CD4-positive, alpha-beta T cell (primary cell): ENCODE measurements around the gene TMEM41A. TPM values are rescaled to one million over a fixed set of nuclear protein-coding genes. Genes with fewer than 3 reads are reported as not detected.

Experiments
- ATAC-seq: fragments of 200-7000 bp; cut with Tn5 transposase; one replicate; pipeline ENCODE4 v1.10.0; 2022; ENCODE audit warnings: mild to moderate bottlenecking; ENCODE audit not compliant: poor library complexity
- CTCF ChIA-PET: fragments of 350-600 bp; sonication (Branson Sonifier 250); formaldehyde crosslinking; loops from one replicate; lab custom pipeline; 2021; ENCODE audit warnings: antibody characterized with exemption, inconsistent platforms; lab: Charles Lee
- POLR2A ChIA-PET: fragments of 350-600 bp; sonication (Branson Sonifier 250); formaldehyde crosslinking; loops from one replicate; lab custom pipeline; 2021; ENCODE audit warnings: antibody characterized with exemption, inconsistent platforms; lab: Charles Lee
- DNase-seq, 14 experiments: peaks; one replicate each; pipeline ENCODE4 v3.0.0-alpha.2; 2013 to 2020; ENCODE audit warnings: mixed read lengths in 2 of 14
- H3K27ac ChIP-seq, 2 donors: one replicate each; pipeline versions ENCODE4 v1.5.1 to v1.7.0; 2013; ENCODE audit warnings: low read length in 2 of 2, low read depth in 1 of 2, mild to moderate bottlenecking in 1 of 2
- H3K27me3 ChIP-seq, 2 experiments: 1 replicate in 1 of 2; 2 replicates in 1 of 2; pipeline versions ENCODE4 v1.6.1 to v1.7.0; 2013; ENCODE audit warnings: low read length in 2 of 2, control low read depth in 1 of 2, mild to moderate bottlenecking in 1 of 2, moderate library complexity in 1 of 2; ENCODE audit not compliant: insufficient read depth in 2 of 2, control insufficient read depth in 1 of 2
- H3K36me3 ChIP-seq: one replicate; pipeline ENCODE4 v1.6.1; 2013; ENCODE audit warnings: low read length, control low read depth; ENCODE audit not compliant: insufficient read depth
- H3K4me1 ChIP-seq: one replicate; pipeline ENCODE4 v1.6.1; 2013; ENCODE audit warnings: low read length, control low read depth; ENCODE audit not compliant: insufficient read depth
- H3K4me3 ChIP-seq: one replicate; pipeline ENCODE4 v1.5.1; 2013; ENCODE audit warnings: mild to moderate bottlenecking, low read length, moderate library complexity
- H3K9me3 ChIP-seq, 2 experiments: 1 replicate in 1 of 2; 2 replicates in 1 of 2; pipeline versions ENCODE4 v1.6.1 to v1.7.0; 2013; ENCODE audit warnings: low read length in 2 of 2, mild to moderate bottlenecking in 2 of 2, control low read depth in 1 of 2, moderate library complexity in 1 of 2; ENCODE audit not compliant: control insufficient read depth in 1 of 2, insufficient read depth in 1 of 2
- H3K27ac Mint-ChIP-seq: one replicate; pipeline ENCODE4 v1.8.0; 2020; ENCODE audit warnings: mixed read lengths
- H3K27me3 Mint-ChIP-seq: one replicate; pipeline ENCODE4 v1.8.0; 2021; ENCODE audit warnings: mixed read lengths
- H3K36me3 Mint-ChIP-seq: one replicate; pipeline ENCODE4 v1.8.0; 2021; ENCODE audit warnings: low read depth, mixed read lengths
- H3K4me1 Mint-ChIP-seq: one replicate; pipeline ENCODE4 v1.8.0; 2021; ENCODE audit warnings: low read depth, mixed read lengths
- H3K4me3 Mint-ChIP-seq: one replicate; pipeline ENCODE4 v1.8.0; 2020; ENCODE audit warnings: mild to moderate bottlenecking, mixed read lengths
- H3K9me3 Mint-ChIP-seq: one replicate; pipeline ENCODE4 v1.8.0; 2020; ENCODE audit warnings: mixed read lengths
- CTCF ChIP-seq: fragments of 200-600 bp; IDR thresholded peaks from one replicate; pipeline ENCODE4 v1.8.0; 2022; ENCODE audit warnings: antibody characterized with exemption, mild to moderate bottlenecking
- intact Hi-C, 2 experiments: fragments of 100-400 bp; cut with DNase I in 1 of 2; cut with micrococcal nuclease in 1 of 2; formaldehyde crosslinking; loops; one replicate each; pipeline versions ENCODE4 v1.15.1 to v1.9.0; 2023 to 2025; cut with DNase I, micrococcal nuclease
- total RNA-seq, 174 experiments: library from RNA in 2 of 174; stranded (reverse) in 2 of 174; gene quantifications; one replicate each; pipeline ENCODE4 v1.2.3 and lab custom pipeline; 2021 to 2026

TMEM41A gene
- total RNA-seq, 2 experiments from 2014 or later = 26.8 to 29.1 TPM

- Mint-ChIP-seq H3K27me3 (no peaks in the 10 kb centered on the region), H3K27ac (no peak overlapping the region), H3K4me3 (no peak overlapping the region), H3K36me3 (no peaks in the 10 kb centered on the region), H3K9me3 (no peaks in the 10 kb centered on the region), H3K4me1 (no peaks in the 10 kb centered on the region)
- ATAC-seq = no peak
- POLR2A ChIA-PET = no interaction called here
- no peak overlapping the region for H3K27ac ChIP-seq
- no peaks in the 10 kb centered on the region for H3K27me3 ChIP-seq
- no peaks in the 10 kb centered on the region for H3K9me3 ChIP-seq
- no peak for DNase-seq
- no peaks in the 10 kb centered on the region for H3K4me1 ChIP-seq
- H3K4me3 ChIP-seq = no peak overlapping the region
- no peaks in the 10 kb centered on the region for H3K36me3 ChIP-seq
- no peak for TF ChIP-seq CTCF
- intact Hi-C loops = no loop called here
- CTCF ChIA-PET = interaction anchor here (1.5 kb wide), 1 partner anchor 12 kb away, joined by 4 read pairs; no protein-coding TSS in a partner anchor
Observed at GRCh38 chr3:185448107-185448506, 50.7 kb downstream of the TMEM41A start.

- Mint-ChIP-seq H3K36me3 (no peaks in the 10 kb centered on the region), H3K4me1 (no peaks in the 10 kb centered on the region), H3K4me3 (no peak overlapping the region), H3K9me3 (no peaks in the 10 kb centered on the region), H3K27me3 (peaks cover 7% of the 10 kb centered on the region), H3K27ac (no peak overlapping the region)
- ChIA-PET CTCF (no interaction called here), POLR2A (no interaction called here)
- intact Hi-C loops = no loop called here
- H3K27ac ChIP-seq = no peak overlapping the region
- TF ChIP-seq CTCF = no peak
- no peaks in the 10 kb centered on the region for H3K9me3 ChIP-seq
- no peak for ATAC-seq
- H3K36me3 ChIP-seq = no peaks in the 10 kb centered on the region
- DNase-seq = no peak
- H3K27me3 ChIP-seq = no peaks in the 10 kb centered on the region
- H3K4me1 ChIP-seq = no peaks in the 10 kb centered on the region
- H3K4me3 ChIP-seq = no peak overlapping the region
Observed at GRCh38 chr3:185444329-185444728, 54.5 kb downstream of the TMEM41A start.

GRCh38 chr3:185442031-185442430 lies 56.8 kb downstream of the TMEM41A start:
- no peaks in the 10 kb centered on the region for H3K36me3 Mint-ChIP-seq
- no peak for DNase-seq
- H3K27ac Mint-ChIP-seq = no peak overlapping the region
- no peak overlapping the region for H3K27ac ChIP-seq
- CTCF ChIA-PET = no interaction called here
- no peak overlapping the region for H3K4me3 Mint-ChIP-seq
- no peaks in the 10 kb centered on the region for H3K36me3 ChIP-seq
- no peaks in the 10 kb centered on the region for H3K9me3 ChIP-seq
- no peaks in the 10 kb centered on the region for H3K4me1 ChIP-seq
- POLR2A ChIA-PET = no interaction called here
- intact Hi-C loops = no loop called here
- no peak overlapping the region for H3K4me3 ChIP-seq
- H3K4me1 Mint-ChIP-seq = no peaks in the 10 kb centered on the region
- H3K27me3 Mint-ChIP-seq = peaks cover 11% of the 10 kb centered on the region
- H3K9me3 Mint-ChIP-seq = no peaks in the 10 kb centered on the region
- no peak for TF ChIP-seq CTCF
- no peak for ATAC-seq
- no peaks in the 10 kb centered on the region for H3K27me3 ChIP-seq
